ENCODE measurements around the gene TEX2.

DNA sequence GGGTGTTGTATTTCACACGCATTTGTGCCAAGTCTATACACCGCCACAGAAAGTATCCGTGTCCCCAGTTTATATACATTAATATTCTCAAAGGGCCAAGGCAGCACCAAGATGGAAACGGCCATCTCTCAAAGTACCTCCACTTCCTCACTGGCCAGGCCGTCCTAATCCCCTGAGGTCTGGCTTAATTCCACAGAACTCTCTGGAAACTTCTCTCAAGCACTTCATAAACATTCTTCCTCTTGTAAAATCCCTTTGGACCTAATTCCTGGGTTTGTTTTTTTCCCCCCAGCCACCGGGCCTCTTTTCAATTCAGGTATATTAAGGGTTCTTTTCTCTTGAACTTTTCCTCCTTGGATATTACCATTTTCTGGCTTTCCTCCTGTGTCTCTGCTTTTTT, 128.1 kb downstream of the TEX2 start:
- TF ChIP-seq FOXM1 (IDR thresholded peaks at IDR 0.05; ENCODE audit: borderline replicate concordance, low read depth), result no peak
- TF ChIP-seq, protein P1, sequence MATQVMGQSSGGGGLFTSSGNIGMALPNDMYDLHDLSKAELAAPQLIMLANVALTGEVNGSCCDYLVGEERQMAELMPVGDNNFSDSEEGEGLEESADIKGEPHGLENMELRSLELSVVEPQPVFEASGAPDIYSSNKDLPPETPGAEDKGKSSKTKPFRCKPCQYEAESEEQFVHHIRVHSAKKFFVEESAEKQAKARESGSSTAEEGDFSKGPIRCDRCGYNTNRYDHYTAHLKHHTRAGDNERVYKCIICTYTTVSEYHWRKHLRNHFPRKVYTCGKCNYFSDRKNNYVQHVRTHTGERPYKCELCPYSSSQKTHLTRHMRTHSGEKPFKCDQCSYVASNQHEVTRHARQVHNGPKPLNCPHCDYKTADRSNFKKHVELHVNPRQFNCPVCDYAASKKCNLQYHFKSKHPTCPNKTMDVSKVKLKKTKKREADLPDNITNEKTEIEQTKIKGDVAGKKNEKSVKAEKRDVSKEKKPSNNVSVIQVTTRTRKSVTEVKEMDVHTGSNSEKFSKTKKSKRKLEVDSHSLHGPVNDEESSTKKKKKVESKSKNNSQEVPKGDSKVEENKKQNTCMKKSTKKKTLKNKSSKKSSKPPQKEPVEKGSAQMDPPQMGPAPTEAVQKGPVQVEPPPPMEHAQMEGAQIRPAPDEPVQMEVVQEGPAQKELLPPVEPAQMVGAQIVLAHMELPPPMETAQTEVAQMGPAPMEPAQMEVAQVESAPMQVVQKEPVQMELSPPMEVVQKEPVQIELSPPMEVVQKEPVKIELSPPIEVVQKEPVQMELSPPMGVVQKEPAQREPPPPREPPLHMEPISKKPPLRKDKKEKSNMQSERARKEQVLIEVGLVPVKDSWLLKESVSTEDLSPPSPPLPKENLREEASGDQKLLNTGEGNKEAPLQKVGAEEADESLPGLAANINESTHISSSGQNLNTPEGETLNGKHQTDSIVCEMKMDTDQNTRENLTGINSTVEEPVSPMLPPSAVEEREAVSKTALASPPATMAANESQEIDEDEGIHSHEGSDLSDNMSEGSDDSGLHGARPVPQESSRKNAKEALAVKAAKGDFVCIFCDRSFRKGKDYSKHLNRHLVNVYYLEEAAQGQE (IDR thresholded peaks at IDR 0.05; ENCODE audit: low read depth), result no peak
- no peak for TF ChIP-seq TAF1 (IDR thresholded peaks at IDR 0.05; ENCODE audit: low read depth)
- TF ChIP-seq TCF12 (IDR thresholded peaks at IDR 0.05; ENCODE audit: low read depth), result no peak
- TF ChIP-seq EP300 (IDR thresholded peaks at IDR 0.05; ENCODE audit: borderline replicate concordance), result no peak
- no peak for TF ChIP-seq MAX (IDR thresholded peaks at IDR 0.05)
- no peak for TF ChIP-seq NFIC (IDR thresholded peaks at IDR 0.05)
